GM18861 (cell line): Measurements from ENCODE around the gene DCST2.
"Not testable (repeated sequence)": the region's sequence is repeated elsewhere in the genome, so short reads cannot be mapped to it uniquely, and the experiment has no call there.

Experiments used
- ATAC-seq: cut with Tn5 transposase; IDR thresholded peaks from one replicate; pipeline ENCODE4 v1.9.1; 2021; ENCODE audit not compliant: unreplicated experiment

The DCST2 gene

DNA sequence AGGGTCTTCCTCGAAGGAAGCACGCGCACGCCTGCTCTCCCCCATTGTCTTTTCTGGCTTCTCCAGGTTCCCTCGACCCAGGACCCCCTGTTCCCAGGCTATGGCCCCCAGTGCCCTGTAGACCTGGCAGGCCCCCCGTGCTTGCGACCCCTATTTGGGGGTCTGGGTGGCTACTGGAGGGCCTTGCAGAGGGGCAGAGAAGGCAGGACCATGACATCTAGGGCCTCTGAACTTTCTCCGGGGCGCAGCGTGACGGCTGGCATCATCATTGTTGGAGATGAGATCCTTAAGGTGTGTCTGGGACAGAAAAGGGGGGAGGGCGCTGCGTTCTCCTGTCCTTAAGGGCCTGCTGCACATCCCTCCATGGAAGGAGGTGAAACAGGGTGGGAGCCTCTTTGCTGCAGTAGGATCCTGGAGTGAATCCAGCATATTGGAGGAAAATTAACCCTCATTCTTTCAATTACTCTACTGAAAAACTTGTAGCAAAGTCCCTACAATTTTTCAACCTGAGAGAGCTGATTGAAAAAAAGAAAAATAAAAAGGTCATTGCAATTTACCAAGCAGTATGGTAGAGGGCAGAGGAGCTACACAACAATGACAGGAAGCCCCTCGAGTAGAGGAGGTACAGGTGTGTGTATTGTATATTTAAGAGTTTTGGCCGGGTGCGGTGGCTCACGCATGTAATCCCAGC lies 49.7 kb downstream of the DCST2 start:
- ATAC-seq = no peak

DNA sequence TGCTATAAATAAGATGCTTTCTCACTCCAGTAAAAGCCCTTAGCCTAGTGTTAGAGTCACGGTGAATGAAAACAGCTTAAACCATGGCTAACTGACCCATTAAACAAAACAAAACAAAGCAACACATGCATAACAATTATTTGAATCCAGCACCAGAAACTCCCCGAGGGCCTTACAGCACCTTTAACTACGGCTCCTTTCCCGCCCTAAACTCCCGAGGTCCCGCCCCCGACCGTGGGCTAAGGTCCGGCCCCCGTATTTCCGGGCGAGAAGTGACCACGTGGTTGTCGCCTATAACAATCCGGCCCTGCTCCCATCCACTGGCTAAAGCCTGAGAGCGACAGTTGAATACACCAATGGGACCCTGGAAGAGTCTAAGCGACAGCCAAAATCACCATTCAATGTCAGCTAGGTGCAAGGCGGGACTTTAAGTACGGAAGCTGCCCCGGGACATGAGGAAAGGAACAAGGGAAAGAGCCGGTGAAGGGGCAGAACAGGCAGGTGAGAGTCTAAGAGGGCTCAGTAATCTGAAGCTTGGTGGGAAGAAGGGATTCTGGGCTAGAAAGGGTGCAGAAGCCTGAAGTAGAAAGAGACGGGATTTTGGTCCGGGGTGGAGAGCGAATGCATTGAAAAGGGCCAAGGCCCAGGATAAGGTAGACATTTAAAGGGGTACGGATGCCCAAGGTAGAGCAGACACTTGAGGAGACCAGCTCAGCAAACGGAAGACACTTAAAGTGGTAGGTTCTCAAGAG lies 50.5 kb downstream of the DCST2 start, which contains the start of gene FLAD1:
TSS of gene FLAD1 (plus strand) at position 448 of the 752 bp plus-strand sequence. CDS start 351 bp downstream, outside the sequence.
- peak; percentile 95 for ATAC-seq

DNA sequence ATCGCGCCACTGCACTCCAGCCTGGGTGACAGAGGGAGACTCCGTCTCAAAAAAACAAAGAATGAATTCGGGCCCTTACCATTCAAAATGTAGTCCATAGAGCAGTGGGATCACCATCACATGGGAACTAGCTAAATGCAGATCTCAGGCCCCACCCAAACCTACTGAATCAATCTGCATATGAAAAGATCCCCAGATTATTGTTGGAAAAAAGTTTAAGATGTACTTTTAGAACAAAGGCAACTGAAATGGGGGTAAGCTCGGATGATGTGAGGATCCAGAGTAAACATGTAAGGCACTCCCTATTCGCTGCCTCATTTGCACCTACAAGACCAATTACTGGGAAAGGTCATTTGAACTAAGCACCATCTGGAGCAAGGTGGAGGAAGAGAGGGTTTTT lies 51.2 kb downstream of the DCST2 start:
- no peak for ATAC-seq

- no peak for ATAC-seq
These were observed 55.2 kb downstream of the DCST2 start for GRCh38 chr1:154978360-154978759.

- not testable (repeated sequence) for ATAC-seq
These were observed 55.8 kb downstream of the DCST2 start for GRCh38 chr1:154977762-154978161.

DNA sequence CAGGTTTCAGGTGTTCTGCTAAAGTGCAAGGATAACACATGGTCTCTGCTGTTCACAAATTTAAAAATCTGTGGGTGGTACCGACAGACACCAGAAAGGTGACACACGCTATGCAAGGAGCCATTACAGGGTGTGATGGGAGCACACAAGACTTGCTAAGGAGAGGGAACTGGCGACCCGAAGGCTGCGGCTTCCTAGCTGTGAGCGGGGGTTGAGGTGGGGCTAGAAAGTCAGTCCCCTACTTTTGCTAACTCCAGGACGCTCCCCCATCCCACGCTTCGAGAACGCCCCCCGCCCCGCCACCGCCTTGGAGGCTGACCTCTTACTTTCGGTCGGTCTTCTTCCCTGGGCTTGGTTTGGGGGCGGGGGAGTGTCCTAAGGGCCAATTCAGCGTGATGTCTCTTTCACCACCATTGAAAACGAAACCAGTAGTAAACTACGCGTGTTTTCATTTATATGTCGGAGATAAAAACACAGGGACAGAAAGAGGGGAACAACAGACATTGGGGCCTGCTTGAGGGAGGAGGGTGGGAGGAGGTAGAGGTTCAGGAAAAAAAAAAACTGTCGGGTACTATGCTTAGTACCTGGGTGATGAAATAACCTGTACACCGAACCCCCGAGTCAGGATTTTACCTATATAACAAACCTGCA lies 58.0 kb downstream of the DCST2 start:
- ATAC-seq = no peak

DNA sequence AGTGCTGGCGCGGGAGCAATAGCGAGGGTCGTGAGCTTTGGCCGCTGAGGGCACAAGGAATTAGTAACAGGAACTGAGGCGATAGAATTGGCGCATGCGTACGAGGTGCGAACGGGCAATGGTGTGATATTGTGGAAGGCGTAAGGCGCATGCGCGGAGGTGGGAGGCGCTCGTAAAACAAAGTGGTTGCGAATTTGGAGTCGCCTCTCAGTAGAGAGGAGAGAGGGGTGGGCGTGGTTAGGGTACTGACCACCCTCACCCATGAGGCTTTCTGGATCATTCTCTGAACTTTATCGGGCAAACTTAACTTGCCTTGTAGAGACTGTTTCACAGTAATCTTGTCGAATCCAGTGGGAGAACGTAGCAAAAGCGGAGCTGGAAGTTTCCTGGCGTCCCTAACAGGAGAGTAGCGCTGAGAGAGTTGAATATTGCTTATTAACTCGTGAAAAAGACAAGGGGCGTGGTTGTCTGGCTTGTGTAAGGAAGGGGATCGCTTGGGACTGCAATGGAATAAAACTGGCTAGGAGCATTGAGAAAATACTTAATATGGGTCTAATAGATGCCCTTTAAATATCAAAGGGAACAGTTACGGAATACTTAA lies 58.7 kb downstream of the DCST2 start:
- peak; percentile 46 for ATAC-seq

GRCh38 chr1:154974102-154974807 lies 59.3 kb downstream of the DCST2 start, which contains the start of gene CKS1B:
Gene CKS1B, plus strand, starts transcription at chr1:154974681. Its CDS starts 65 bp downstream, at chr1:154974746.
- peak; percentile 72 for ATAC-seq

- no peak for ATAC-seq
These were observed 60.1 kb downstream of the DCST2 start for GRCh38 chr1:154973344-154974101.

DNA sequence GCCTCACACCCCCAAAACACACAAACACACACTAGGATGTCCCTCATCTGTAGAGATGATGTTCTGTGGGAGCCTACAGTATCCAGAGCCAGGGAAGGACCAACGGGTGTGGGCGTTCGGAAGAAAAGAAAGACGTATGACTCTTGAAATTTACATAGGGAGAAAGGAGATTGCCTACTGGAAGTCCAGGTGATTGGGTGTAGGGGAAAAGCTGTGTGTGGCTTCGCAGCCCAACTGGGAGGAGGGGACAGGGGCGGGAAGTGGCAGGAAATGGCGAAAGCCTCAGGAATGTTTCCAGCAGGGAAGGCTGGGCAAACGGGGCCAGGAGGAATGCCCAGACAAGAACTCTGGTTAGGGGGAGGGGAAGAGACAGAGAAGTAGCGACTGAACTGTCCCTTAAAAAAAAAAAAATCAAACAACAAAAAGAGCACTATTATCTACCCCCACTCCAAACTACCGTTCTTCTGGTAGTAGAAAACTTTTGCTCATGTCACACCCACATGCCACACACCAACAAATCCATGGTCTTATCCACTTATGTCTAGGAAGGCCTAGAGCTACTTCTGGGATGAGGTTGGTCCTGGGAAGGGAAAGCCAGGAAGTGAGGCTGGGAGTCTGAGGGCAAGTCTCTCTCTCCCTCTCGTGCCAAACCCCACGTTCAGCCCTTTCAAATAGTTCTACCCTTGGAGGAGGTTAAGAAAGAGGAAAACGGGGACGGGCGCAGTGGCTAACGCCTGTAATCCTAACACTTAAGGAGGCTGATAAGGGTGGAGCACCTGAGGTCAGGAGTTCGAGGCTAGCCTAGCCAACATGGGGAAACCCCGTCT lies 60.9 kb downstream of the DCST2 start:
- ATAC-seq = no peak

DNA sequence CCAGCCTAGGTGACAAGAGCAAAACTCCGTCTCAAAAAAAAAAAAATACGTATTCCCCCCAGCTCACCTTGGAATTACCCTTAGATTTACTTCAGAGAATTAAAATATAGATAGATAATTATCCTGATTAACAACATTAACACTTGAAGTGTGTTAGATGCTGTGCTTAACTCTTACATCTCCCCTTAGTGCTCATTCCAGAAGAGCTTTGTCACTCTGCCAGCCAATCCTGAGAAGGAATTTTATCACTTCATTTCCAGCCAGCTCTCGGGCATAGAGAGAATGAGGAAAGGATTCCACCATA lies 61.4 kb downstream of the DCST2 start:
- ATAC-seq = no peak

GRCh38 chr1:154971341-154971998 lies 62.1 kb downstream of the DCST2 start:
- no peak for ATAC-seq

DNA sequence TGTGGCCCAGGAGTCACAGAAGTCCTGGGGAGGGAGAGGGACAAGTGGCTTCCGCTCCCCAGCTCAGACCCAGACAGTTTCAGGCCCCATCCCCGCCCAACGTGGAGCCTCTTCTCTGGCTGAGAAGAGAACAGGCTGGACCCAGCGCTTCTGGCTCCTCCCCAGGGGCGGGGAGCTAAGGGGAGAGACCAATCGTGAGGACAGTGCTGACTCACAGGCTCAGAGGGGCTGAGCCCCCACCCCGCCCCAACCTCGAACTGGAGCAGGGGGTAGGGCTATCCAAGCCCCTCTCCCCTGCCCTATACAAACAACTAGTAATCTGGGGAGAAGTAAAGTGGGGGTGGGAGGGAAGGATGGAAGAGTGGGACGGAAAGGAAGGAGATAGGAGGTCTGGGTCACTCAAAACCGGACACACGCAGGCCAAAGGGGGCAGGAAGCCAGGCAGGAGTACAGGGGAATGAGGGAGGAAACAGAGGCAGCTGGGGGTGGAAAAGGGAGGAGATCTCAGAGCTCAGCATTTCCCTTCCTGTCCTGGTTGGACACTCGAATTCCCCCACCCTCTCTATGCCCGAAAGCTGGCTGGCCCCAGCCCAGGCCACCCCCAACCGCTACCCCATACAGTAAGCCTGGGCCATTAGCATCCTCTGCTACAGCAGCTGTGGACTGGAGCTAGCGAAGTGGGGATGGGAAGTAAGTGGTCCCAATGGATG lies 62.8 kb downstream of the DCST2 start, which contains the start of gene SHC1:
TSS of gene SHC1 (minus strand) at position 117 of the 710 bp plus-strand sequence. CDS start 221 bp downstream, outside the sequence.
- ATAC-seq = no peak

GRCh38 chr1:154969860-154970452 lies 63.6 kb downstream of the DCST2 start:
- no peak for ATAC-seq

GRCh38 chr1:154969246-154969645 lies 64.3 kb downstream of the DCST2 start:
- ATAC-seq = no peak

GRCh38 chr1:154968731-154969130 lies 64.8 kb downstream of the DCST2 start:
- ATAC-seq = no peak
